Chondrocyte (in vitro differentiated cells): Measurements from ENCODE around the gene ASCC1. TPM values are rescaled to one million over a fixed set of nuclear protein-coding genes. Genes with fewer than 3 reads are reported as not detected.

Experiments
- DNase-seq: peaks from one replicate; pipeline ENCODE4 v3.0.0; 2021; ENCODE audit warnings: mixed read lengths, low spot score
- H3K27ac Mint-ChIP-seq: one replicate; pipeline ENCODE4 v1.8.0; 2021; ENCODE audit warnings: mild to moderate bottlenecking, moderate library complexity, mixed read lengths; ENCODE audit not compliant: unreplicated experiment
- H3K27me3 Mint-ChIP-seq: 2 replicates; pipeline ENCODE4 v1.8.0; 2021; ENCODE audit warnings: low read depth, mixed read lengths
- H3K36me3 Mint-ChIP-seq: 2 replicates; pipeline ENCODE4 v1.8.0; 2021; ENCODE audit warnings: low read depth, mixed read lengths
- H3K4me1 Mint-ChIP-seq: 2 replicates; pipeline ENCODE4 v1.8.0; 2021; ENCODE audit warnings: low read depth, mild to moderate bottlenecking, mixed read lengths
- H3K4me3 Mint-ChIP-seq: one replicate; pipeline ENCODE4 v1.8.0; 2021; ENCODE audit warnings: mild to moderate bottlenecking, moderate library complexity, mixed read lengths; ENCODE audit not compliant: unreplicated experiment
- H3K9me3 Mint-ChIP-seq: 2 replicates; pipeline ENCODE4 v1.8.0; 2021; ENCODE audit warnings: low read depth, mixed read lengths
- total RNA-seq: library from RNA; stranded (reverse); gene quantifications from 3 replicates; pipeline ENCODE4 v1.2.1, GENCODE V29; 2021
- TF ChIP-seq, protein P1 (sequence below): fragments of 200-600 bp; sonication (generic); IDR thresholded peaks from 2 replicates; pipeline ENCODE4 v1.5.0; 2021; ENCODE audit warnings: antibody characterized with exemption, mild to moderate bottlenecking, moderate library complexity

ASCC1 gene
- total RNA-seq, 1 donor from 2014 or later, result 36.8 TPM

DNA sequence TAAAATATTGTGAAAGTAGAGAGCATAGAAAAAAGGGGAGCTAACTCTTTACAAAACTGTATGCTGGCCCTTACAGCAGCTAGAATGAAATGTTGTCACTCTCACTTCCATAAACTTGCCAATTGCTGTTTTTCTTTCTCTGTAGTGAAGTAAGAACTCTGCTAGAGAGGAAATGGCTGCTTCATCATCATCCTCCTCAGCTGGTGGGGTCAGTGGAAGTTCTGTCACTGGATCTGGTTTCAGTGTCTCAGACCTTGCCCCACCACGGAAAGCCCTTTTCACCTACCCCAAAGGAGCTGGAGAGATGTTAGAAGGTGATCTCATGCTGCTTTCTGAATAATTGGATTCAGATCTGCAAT is 7.6 kb upstream of the ASCC1 start:
- Mint-ChIP-seq H3K4me3 (no peak overlapping the region), H3K27ac (no peak overlapping the region), H3K27me3 (no peaks in the 10 kb centered on the region), H3K9me3 (no peaks in the 10 kb centered on the region), H3K36me3 (no peaks in the 10 kb centered on the region), H3K4me1 (peaks cover 19% of the 10 kb centered on the region)
- TF ChIP-seq, protein P1, sequence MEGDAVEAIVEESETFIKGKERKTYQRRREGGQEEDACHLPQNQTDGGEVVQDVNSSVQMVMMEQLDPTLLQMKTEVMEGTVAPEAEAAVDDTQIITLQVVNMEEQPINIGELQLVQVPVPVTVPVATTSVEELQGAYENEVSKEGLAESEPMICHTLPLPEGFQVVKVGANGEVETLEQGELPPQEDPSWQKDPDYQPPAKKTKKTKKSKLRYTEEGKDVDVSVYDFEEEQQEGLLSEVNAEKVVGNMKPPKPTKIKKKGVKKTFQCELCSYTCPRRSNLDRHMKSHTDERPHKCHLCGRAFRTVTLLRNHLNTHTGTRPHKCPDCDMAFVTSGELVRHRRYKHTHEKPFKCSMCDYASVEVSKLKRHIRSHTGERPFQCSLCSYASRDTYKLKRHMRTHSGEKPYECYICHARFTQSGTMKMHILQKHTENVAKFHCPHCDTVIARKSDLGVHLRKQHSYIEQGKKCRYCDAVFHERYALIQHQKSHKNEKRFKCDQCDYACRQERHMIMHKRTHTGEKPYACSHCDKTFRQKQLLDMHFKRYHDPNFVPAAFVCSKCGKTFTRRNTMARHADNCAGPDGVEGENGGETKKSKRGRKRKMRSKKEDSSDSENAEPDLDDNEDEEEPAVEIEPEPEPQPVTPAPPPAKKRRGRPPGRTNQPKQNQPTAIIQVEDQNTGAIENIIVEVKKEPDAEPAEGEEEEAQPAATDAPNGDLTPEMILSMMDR, result no peak
- DNase-seq, result no peak

- no peaks in the 10 kb centered on the region for H3K36me3 Mint-ChIP-seq
- no peak overlapping the region for H3K27ac Mint-ChIP-seq
- peaks cover 32% of the 10 kb centered on the region for H3K4me1 Mint-ChIP-seq
- H3K9me3 Mint-ChIP-seq, result no peaks in the 10 kb centered on the region
- no peak for DNase-seq
- TF ChIP-seq, protein P1, result no peak
- H3K4me3 Mint-ChIP-seq, result no peak overlapping the region
- no peaks in the 10 kb centered on the region for H3K27me3 Mint-ChIP-seq
Measured at GRCh38 chr10:72221278-72221677, 5.2 kb upstream of the ASCC1 start.

GRCh38 chr10:72220637-72221036 is 4.6 kb upstream of the ASCC1 start:
- H3K27me3 Mint-ChIP-seq, result no peaks in the 10 kb centered on the region
- no peaks in the 10 kb centered on the region for H3K36me3 Mint-ChIP-seq
- H3K9me3 Mint-ChIP-seq, result no peaks in the 10 kb centered on the region
- H3K4me1 Mint-ChIP-seq, result peaks cover 33% of the 10 kb centered on the region
- TF ChIP-seq, protein P1, result no peak
- DNase-seq, result no peak
- no peak overlapping the region for H3K4me3 Mint-ChIP-seq
- H3K27ac Mint-ChIP-seq, result peak overlapping the region; percentile 13

GRCh38 chr10:72219235-72219814 is 3.2 kb upstream of the ASCC1 start:
- Mint-ChIP-seq H3K27ac (peak overlapping the region; percentile 52), H3K4me3 (no peak overlapping the region), H3K9me3 (no peaks in the 10 kb centered on the region), H3K36me3 (no peaks in the 10 kb centered on the region), H3K27me3 (no peaks in the 10 kb centered on the region), H3K4me1 (peaks cover 45% of the 10 kb centered on the region)
- no peak for DNase-seq
- TF ChIP-seq, protein P1, result no peak

GRCh38 chr10:72218726-72219125 is 2.6 kb upstream of the ASCC1 start:
- Mint-ChIP-seq H3K4me3 (no peak overlapping the region), H3K27ac (no peak overlapping the region), H3K4me1 (peaks cover 40% of the 10 kb centered on the region), H3K36me3 (no peaks in the 10 kb centered on the region), H3K9me3 (no peaks in the 10 kb centered on the region), H3K27me3 (no peaks in the 10 kb centered on the region)
- no peak for DNase-seq
- TF ChIP-seq, protein P1, result no peak
